Progenitor cell of endocrine pancreas (in vitro differentiated cells): ENCODE measurements around the gene PIKFYVE. TPM values are rescaled to one million over a fixed set of nuclear protein-coding genes. Genes with fewer than 3 reads are reported as not detected.
"Not testable (repeated sequence)": the region's sequence is repeated elsewhere in the genome, so short reads cannot be mapped to it uniquely, and the experiment has no call there.

Experiments used
- DNase-seq: peaks from one replicate; pipeline ENCODE4 v3.0.0; 2021; ENCODE audit warnings: low spot score; ENCODE audit not compliant: unreplicated experiment
- H3K27ac Mint-ChIP-seq: 2 replicates; pipeline ENCODE4 v1.8.0; 2021; ENCODE audit warnings: mild to moderate bottlenecking, moderate library complexity, mixed read lengths
- H3K27me3 Mint-ChIP-seq: 2 replicates; pipeline ENCODE4 v1.8.0; 2021; ENCODE audit warnings: mixed read lengths
- H3K36me3 Mint-ChIP-seq: 2 replicates; pipeline ENCODE4 v1.8.0; 2022; ENCODE audit warnings: mixed read lengths; ENCODE audit not compliant: insufficient read depth
- H3K4me1 Mint-ChIP-seq: 2 replicates; pipeline ENCODE4 v1.8.0; 2021; ENCODE audit warnings: low read depth, mixed read lengths
- H3K4me3 Mint-ChIP-seq: 2 replicates; pipeline ENCODE4 v1.8.0; 2021; ENCODE audit warnings: low read depth, mild to moderate bottlenecking, moderate library complexity, mixed read lengths
- H3K9me3 Mint-ChIP-seq: 2 replicates; pipeline ENCODE4 v1.8.0; 2021; ENCODE audit warnings: low read depth, mixed read lengths
- CTCF ChIP-seq: fragments of 200-600 bp; sonication (generic); IDR thresholded peaks from one replicate; pipeline ENCODE4 v1.5.0; 2021; ENCODE audit warnings: antibody characterized with exemption, mild to moderate bottlenecking; ENCODE audit not compliant: unreplicated experiment
- long read RNA-seq: library from polyadenylated mRNA; unstranded; transcript quantifications from one replicate; pipeline ENCODE4 v2.0.0, GENCODE V29; 2020
- total RNA-seq: library from RNA; stranded (reverse); gene quantifications from 2 replicates; pipeline ENCODE4 v1.2.1, GENCODE V29; 2021

Gene PIKFYVE
- total RNA-seq: 37.4 and 38.4 TPM in 2 replicates
- long read RNA-seq, partial matches to known transcripts: 8 of 13 reads
- long read RNA-seq, other reads (novel, unspliced or antisense): 5 of 13 reads

- peaks cover 24% of the 10 kb centered on the region for H3K4me1 Mint-ChIP-seq
- no peaks in the 10 kb centered on the region for H3K27me3 Mint-ChIP-seq
- peaks cover 2% of the 10 kb centered on the region for H3K36me3 Mint-ChIP-seq
- peak within 1 kb of the TSS; percentile 94 for H3K4me3 Mint-ChIP-seq
- peak; percentile 85 for DNase-seq
- peaks cover 8% of the 10 kb centered on the region for H3K9me3 Mint-ChIP-seq
- no peak for TF ChIP-seq CTCF
- H3K27ac Mint-ChIP-seq: peak within 1 kb of the TSS; percentile 98
Measured at GRCh38 chr2:208265801-208266552, at the start of gene PIKFYVE. PIKFYVE (plus strand) TSS chr2:208266255; CDS start chr2:208271520, 5,265 bp downstream.

GRCh38 chr2:208221873-208222272 lies 44.2 kb upstream of the PIKFYVE start:
- H3K27me3 Mint-ChIP-seq, H3K27ac Mint-ChIP-seq, DNase-seq, H3K4me1 Mint-ChIP-seq, H3K4me3 Mint-ChIP-seq, H3K36me3 Mint-ChIP-seq: not testable (repeated sequence)
- H3K9me3 Mint-ChIP-seq: peaks cover 13% of the 10 kb centered on the region

GRCh38 chr2:208222351-208222750 lies 43.7 kb upstream of the PIKFYVE start:
- Mint-ChIP-seq H3K27ac (no peak overlapping the region), H3K27me3 (no peaks in the 10 kb centered on the region), H3K9me3 (peaks cover 13% of the 10 kb centered on the region), H3K4me1 (no peaks in the 10 kb centered on the region), H3K4me3 (no peak overlapping the region), H3K36me3 (peaks cover 1% of the 10 kb centered on the region)
- no peak for TF ChIP-seq CTCF
- no peak for DNase-seq

GRCh38 chr2:208224802-208225201 lies 41.3 kb upstream of the PIKFYVE start:
- Mint-ChIP-seq H3K27ac (no peak overlapping the region), H3K4me1 (no peaks in the 10 kb centered on the region), H3K27me3 (no peaks in the 10 kb centered on the region), H3K9me3 (peaks cover 13% of the 10 kb centered on the region), H3K4me3 (no peak overlapping the region), H3K36me3 (peaks cover 1% of the 10 kb centered on the region)
- TF ChIP-seq CTCF: no peak
- no peak for DNase-seq

- DNase-seq: no peak
- Mint-ChIP-seq H3K27me3 (no peaks in the 10 kb centered on the region), H3K36me3 (peaks cover 1% of the 10 kb centered on the region), H3K4me3 (no peak overlapping the region), H3K9me3 (peaks cover 5% of the 10 kb centered on the region), H3K27ac (no peak overlapping the region), H3K4me1 (no peaks in the 10 kb centered on the region)
- no peak for TF ChIP-seq CTCF
Measured at GRCh38 chr2:208227581-208228232, 38.3 kb upstream of the PIKFYVE start.
